OCI-LY1 (cell line): ENCODE measurements around the gene MATK.

Experiments used
- CTCF ChIP-seq: fragments of 200-600 bp; sonication (generic), shearing (Covaris generic); IDR thresholded peaks from 2 replicates; pipeline ENCODE4 v1.5.1; 2017; ENCODE audit warnings: mild to moderate bottlenecking, antibody characterized with exemption, low read length, moderate library complexity, mixed read lengths
- EZH2 ChIP-seq: fragments of 200-600 bp; sonication (generic), shearing (Covaris generic); IDR thresholded peaks from 2 replicates; pipeline ENCODE4 v1.8.0; 2017; ENCODE audit warnings: borderline replicate concordance, mixed run types, mild to moderate bottlenecking, antibody characterized with exemption, low read length, moderate library complexity, mixed read lengths

- no peak for TF ChIP-seq CTCF
- TF ChIP-seq EZH2 = no peak
These were observed 12.2 kb downstream of the MATK start for GRCh38 chr19:3773814-3774515.
